ENCODE measurements around the gene ORC5.
"Not testable (repeated sequence)": the region's sequence is repeated elsewhere in the genome, so short reads cannot be mapped to it uniquely, and the experiment has no call there.

Gene ORC5

DNA sequence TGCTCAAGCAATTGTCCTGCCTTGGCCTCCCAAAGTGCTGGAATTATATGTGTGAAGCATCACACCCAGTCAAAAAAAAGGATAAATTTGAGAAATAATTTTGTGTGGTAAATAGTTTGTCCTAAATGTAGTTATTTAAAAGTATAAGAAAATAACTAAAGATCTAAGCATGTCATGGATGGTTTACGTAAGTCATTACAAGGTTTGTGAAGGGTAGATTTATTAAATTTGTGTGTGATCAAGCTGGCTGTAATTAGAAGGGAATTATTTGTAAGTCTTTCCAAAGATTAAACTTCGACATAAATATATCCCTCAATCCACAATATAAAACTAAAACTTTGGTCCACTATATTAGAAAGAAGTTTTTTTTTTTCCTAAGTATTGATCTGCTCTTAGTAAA, 28.6 kb downstream of the ORC5 start:
- DNase-seq = no peak

DNA sequence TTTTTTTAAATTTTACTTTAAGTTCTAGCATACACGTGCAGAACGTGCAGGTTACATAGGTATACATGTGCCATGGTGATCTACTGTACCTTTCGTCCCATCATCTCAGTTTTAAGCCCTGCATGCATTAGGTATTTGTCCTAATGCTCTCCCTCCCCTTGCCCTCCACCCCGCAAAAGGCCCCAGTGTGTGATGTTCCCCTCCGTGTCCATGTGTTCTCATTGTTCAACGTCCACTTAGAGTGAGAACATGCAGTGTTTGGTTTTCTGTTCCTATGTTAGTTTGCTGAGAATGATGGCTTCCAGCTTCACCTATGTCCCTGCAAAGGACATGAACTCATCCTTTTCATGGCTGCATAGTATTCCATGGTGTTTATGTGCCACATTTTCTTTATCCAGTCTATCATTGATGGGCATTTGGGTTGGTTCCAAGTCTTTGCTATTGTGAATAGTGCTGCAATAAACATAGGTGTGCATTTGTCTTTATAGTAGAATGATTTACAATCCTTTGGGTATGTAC, 30.2 kb downstream of the ORC5 start:
- not testable (repeated sequence) for DNase-seq

DNA sequence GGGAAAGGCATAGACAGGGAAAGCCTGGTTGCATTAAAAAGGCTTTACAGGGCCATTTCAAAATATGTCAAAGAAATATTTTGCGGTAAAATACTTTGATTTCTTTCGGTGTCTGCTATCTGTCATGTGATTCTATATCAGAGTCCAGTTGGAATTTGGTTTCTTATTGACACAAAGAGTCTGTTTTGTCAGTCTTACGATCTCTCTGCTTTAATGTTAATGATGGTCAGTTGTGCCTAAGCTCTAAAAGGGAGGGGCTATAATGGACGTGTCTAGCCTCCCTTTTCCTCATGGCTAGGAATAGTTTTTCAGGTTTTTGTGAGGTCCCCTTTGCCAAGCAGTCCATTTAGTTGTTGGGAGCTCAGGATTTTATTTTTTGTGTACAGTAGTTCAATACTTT, 31.5 kb downstream of the ORC5 start:
- DNase-seq = no peak

DNA sequence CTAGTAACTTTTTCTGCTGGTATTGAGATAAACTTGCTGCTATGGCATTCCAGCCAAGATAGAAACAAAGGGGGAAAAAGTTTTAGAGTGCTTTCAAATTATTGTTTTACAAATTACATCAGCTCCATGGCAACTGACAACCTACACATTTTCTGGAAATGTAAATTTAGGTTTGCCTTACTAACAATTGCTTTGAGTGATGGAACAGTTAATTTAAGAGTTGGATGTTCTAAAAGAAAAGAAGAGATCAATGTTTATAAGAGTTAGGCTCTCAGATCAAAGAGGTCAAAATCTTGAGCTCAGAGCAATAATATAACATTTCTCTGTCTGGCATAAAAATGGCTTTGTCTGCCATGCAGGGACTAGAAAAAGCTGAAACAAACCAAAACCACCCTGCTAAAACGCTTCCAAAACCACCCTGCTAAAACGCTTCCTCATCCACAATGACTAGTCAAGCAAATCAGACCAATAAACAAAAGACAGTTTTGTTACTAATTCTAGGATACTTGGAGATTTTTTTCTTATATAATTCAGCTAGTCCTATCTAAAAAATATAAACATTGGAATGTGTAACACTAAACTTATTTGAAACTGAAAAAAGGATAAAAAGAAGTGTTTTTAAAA, 32.3 kb downstream of the ORC5 start:
- no peak for DNase-seq

DNA sequence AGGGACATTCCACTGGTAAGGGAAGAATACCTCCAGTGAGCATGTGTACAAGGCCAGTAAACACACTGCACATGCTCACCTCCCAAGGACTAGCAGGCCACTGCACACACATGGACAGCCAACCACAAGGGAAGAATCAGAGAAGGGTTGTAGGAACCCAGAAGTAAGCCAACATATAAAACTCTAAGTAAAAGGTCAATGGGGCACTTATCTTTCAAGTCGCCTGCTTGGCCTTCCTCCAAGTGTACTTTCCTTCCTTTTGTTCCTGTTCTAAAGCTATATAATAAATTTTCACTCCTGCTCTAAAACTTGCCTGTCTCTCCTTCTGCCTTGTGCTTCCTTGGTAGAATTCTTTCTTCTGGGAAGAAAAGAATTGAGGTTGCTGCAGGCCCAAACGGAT, 33.0 kb downstream of the ORC5 start:
- no peak for DNase-seq

DNA sequence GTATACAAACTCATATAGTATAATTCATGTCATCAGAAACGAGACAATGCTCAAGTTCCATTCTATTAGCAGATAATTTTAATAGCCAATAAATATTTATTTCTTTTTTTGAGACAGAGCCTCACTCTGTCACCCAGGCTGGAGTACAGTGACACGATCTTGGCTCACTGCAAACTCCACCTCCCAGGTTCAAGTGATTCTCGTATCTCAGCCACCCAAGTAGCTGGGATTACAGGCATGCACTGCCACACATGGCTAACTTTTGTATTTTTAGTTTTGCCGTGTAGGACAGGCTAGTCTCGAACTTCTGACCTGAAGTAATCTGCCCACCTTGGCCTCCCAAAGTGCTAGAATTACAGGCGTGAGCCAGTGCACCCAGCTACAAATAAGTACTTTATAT, 45.7 kb downstream of the ORC5 start:
- DNase-seq = no peak

DNA sequence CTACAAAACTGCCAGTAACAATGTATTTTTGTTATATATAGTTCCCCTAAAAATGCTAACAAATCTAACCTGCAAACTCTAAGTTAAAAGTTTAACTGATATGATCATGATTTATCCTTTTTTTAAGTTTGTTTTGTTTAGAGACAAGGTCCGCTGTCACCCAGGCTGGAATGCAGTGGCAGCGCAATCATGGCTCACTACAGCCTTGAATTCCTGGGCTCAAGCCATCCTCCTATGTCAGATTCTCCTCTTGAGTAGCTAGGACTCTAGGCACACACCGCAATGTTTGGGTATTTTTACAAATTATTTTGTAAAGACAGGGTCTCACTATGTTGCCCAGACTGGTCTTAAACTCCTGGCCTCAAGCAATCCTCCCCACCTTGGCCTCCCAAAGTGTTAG, 46.6 kb downstream of the ORC5 start:
- no peak for DNase-seq

DNA sequence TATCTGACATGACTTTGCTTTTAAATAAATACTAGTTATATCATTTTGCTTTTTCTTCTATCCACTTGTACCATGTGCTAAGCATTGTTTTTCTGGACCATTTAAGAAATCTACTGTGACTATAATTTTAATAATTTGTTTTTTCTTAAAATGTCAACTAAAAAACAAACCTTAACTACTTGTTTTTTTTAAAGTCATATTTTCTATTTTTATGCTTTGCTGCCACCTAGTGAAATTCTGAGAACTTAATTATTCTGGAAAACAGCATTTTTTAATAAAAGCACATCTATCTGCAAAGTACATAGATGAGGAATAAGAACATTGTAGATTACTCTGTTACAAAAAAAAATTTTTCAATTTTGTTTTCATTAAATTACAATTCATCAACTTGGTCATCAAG, 47.4 kb downstream of the ORC5 start:
- DNase-seq = no peak

DNA sequence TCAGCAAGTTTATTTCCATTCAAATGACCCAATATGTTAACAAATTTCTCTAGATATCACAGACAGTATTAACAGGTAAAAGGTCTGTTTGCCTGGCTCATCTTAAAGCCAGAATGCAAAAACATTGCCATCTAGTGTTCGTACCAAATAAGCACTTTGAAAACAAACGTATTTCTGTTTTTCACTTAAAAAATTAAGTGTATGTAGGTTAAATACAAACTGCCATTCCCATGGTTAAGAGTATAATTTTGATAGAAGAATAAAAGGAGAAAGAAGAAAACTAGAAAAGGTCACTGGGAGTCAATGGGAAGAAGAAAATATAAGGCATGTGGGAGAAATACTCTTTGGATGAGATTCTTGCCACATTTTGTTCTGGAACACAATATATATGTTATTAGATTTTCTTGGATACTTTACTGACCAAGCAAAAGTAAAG, 51.0 kb downstream of the ORC5 start:
- peak; percentile 8 for DNase-seq

DNA sequence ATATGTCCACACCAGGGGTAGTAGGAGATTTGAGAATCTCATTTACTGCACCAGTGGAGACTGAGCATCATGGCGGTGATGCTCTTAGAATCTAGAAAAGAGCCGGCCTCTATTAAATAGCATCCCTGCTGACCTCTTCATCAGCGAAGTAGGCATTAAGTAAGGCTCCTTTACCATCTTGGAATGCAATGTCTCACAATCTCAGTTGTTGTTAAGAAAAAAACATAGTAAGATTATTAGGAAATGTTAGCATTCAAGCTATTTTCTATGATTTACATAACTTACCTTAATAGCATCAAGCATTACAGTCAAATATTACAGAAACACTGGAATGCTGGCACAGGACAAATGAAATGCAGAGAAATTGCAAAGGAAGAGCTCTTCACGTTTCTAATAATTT, 54.5 kb downstream of the ORC5 start:
- no peak for DNase-seq

DNA sequence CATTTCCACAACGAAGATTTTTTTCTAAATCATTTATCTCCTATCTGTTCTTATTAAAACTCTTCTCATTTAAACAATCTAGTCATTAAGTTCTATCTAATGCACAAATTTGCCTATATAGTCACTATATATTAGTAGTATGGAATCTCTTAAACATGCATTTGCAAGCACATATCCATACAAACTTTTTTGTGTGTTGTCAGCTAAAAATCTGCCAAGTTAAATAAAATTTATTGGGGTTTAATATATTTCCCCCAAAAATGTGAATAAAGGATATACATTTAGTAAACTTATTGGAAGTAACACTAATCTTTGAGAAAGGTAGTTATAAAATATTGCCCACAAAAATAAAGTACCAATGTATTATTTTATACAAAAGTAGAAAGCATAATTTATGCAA, 55.3 kb downstream of the ORC5 start:
- no peak for DNase-seq

DNA sequence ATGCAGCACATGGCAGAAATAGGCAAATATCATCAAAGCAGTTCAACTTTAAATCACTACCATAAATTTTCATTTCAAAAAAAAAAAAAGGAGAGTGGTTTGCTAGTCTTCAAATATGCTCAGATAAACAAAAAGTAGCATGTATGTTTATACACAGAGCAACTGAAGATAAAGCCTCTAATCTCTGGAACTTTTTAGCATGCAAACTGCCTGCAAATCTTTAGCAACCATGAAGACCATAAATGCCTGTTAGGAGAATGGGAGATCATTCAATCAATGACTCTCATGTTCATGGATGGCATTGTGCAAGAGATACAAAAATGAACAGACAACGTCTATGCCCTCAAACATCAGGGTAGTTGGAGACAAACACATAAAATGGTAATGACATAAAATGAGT, 57.3 kb downstream of the ORC5 start:
- DNase-seq = no peak

DNA sequence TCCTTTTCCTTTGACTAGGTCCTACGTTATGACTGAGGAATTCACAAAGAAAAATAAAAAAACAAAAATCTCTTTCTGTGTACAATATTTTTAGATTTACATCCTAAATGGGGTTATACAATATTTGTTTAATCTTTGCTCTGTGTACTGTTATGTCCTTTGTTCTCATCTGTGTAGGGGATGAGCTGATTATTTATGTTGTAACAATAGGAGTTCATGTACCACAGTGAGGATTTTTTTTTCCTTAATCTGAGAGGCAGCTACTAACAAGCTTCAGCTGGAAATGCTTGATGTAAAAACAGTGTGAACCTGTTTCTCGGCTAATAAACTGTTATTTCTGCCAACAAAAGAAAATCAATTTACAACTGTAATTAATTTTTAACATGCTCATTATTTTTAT, 58.0 kb downstream of the ORC5 start:
- DNase-seq = no peak

DNA sequence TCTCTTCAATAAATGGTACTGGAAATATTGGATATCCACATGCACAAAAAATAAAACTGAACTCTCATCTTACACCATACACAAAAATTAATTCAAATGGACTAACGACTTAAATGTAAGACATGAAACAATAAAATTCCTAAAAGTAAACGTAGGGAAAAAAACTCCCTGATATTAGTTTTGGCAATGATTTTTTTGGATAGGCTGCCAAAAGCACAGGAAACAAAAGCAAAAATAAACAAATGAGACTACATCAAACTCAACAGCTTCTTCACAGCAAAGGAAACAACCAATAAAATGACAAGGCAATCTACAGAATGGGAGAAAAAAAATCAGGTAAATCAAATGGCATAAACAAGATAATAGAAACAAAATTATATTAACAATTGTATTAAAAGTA, 65.7 kb downstream of the ORC5 start:
- no peak for DNase-seq

DNA sequence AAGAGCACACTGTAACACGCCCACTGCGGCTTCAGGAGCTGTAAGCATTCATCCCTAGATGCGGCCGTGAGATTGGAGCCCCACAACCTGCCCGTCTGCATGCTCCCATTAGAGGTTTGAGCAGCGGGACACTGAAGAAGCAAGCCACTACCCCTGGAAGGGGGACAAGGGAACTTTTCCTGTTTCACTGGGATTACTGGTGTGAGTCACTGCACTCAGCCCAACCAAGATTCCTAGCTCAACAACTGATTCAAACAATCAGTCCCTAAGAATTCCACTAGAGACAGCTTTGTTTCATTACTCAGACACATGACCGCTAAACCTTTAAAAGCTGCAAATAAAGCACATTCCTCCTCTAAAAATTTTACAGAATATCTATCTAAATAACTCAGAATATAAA, 69.8 kb downstream of the ORC5 start:
- no peak for DNase-seq

DNA sequence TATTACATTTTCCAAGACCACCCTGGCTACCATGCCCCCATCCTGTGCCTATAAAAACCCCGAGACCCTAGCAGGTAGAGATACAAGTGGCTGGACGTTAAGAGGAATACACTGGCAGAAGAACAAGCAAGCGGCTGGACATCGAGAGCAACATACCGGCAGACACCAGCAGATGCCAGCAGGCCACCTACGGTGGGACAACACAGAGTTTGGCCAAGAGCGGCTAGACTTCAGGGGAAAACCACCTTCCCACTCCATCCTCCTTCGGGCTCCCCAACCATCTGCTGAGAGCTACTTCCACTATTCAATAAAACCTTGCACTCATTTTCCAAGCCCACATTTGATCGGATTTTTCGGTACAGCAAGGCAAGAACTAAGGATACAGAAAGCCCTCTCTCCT, 70.3 kb downstream of the ORC5 start:
- DNase-seq = no peak

DNA sequence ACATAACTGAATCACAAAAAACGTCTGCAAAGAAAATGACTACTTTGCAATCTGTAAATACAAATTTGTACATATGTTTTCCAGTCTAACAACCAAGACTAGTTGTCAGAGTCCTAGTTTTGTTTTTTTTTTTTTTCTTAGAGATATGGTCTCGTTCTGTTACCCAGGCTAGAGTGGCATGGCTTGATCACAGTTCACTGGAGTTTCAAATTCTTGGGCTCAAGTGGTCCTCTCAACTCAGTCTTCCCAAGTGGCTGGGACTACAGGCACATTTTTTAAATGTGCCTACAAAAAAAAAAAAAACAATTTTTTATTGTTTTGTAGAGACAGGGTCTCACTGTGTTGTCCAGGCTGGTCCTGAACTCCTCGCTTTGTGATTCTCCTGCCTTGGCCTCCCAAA, 70.8 kb downstream of the ORC5 start:
- no peak for DNase-seq

DNA sequence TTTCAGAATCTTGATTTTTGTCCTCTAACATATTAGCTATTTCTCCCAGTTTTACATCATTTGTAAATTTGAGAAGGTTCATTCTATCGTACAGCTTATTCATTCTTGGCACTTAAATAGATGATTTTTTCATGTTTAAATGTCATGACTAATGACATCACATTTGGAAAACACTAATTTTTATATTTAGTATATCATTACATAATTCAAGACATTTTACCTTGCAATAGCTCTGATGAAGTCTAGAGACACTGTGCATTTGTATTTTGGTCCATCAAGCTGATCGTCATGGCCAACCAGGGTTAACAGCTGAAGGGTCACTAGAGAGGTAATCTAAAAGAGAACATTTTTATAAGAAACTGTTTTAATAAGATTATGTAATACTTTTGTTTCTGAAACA, 71.3 kb downstream of the ORC5 start:
- DNase-seq = no peak

DNA sequence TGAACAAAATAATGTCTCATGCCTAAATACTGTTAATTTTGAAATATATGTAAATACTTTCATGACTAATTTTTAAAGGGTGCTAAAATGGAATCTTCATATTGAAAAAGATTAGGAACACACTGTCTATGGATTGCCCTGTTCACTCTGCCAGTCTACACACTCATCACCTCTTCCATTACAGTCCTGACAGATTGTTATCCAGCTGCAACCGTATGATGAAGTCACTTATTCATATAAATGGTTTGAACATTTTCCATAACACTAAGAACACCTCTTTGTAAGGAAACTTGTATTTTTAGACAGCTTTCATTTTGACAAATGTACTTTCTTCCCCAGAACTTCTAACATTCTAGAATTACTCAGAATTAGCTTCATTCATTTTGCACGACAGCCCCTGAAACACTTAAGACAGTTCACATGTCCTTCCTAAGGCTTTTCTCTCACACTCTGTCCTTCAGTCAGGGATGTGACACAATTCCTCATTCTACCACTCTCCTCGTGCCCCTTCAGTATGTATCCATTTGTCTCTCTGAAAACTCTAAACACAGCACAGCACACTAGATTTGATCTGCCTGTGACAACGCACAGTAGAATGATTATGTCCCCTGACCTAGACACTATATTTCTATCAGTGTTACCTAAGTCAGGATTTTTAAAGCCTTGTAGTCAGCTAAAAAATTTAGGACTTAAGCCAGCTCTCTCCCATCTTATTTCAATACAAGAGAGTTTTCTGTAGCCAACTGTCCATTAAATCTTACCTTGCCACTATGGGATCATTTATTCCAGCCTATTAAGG, 71.9 kb downstream of the ORC5 start:
- no peak for DNase-seq

DNA sequence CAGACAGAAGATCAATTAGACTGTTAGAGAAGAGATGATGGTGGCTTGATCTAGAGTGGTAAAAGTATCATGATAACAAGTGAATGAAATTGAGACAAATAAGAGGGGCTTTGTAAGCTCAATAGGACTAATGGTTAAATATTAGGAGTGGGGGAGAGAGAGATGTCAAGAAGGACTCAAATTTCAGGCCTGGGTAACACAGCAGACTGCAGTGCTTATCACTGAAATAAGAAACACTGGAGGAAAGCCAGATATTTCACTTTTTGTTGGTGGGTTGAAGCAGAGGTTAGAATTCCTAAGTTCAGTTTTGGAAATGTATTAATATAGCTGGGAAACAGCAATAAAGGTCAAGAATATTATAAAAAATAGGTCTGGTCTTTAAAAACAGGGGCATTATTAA, 74.6 kb downstream of the ORC5 start:
- peak; percentile 4 for DNase-seq

DNA sequence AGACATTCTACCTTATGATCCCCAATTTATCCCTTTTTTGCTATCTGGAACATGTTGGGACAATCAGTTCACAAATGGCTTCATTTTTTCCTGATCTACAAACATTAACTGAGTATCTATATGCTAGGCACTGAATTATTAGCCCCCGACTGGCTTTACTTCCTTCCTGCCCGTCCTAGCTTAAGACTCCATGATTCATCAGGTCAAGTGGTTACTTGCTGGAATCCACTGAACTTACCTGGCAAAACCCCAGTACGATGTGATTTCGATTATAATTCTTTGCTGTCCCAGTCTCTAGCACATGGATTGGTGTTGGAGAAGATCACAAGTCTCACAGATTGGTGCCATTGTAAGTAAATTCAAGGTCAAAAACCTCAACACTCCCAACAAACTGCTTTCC, 77.1 kb downstream of the ORC5 start:
- no peak for DNase-seq

DNA sequence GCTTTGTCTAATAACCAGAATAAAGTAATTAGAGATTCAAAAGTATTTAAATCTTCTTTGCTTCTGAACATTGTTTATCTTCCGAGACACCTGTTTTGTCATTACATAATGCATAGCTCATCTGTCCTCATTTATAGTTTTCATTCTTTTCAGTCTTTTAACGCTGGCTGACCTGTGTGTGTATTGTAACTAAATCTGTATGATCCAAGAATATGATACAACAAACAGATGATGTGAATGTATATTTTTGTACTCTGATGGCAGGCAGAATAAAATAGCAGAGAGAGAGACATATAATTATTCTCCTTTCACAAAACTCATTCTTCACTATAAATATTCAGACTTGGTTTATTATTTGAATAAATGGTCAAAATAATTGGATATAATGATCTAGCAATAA, 80.6 kb downstream of the ORC5 start:
- DNase-seq = no peak

DNA sequence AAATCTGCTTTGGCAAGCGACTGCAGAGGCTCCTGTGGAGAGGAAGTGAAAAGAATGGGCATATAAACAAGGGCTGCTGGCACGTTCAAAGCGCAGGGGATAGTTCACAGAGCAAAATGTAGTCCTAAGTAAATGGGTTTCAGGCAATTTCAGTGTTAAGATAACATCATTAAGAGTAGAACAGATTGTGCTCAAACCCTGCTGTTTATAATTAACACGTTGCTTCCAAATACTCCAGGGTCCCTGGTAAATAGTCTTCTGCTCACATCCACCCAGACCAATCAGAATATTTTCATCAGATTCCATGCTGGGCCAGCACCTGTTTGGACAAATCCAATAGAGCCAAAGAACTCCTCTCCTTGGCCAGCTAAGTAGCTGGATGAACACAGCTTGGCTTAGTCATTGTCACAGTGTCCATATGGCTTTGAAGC, 81.4 kb downstream of the ORC5 start:
- DNase-seq = no peak

DNA sequence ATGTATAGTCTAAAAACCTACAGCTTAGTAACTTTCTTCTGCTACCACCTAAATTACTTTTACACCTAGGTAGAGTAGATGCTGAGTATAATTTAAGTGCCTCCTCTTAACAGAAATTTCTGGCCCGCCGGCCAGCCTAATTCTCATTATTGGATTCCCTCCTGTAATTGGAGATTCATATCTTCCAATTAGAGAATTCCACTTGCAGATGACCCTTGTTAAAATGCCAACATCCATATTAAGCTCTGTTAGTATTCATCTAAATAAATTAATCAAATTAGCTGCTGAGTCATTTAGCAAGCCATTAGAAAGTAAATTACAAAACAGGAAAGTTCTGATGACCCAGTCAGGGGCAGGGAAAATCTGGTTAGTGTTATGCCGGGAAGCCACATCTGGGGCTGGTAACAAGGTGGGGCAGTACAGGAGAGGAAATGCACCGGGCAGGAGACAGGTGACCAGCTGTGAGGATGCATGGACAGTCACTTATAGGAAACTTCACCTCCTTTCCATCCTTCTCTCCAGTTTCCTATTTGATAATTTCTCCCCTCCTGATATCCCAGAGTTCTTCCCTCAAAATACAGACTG, 82.8 kb downstream of the ORC5 start:
- no peak for DNase-seq
